Breast epithelium (tissue), 4 donors: ENCODE measurements around the gene TMC8. TPM values are rescaled to one million over a fixed set of nuclear protein-coding genes. Genes with fewer than 3 reads are reported as not detected.

ENCODE experiments used
- DNase-seq, 2 donors: peaks; one replicate each; pipeline ENCODE4 v3.0.0-alpha.2; 2019; ENCODE audit warnings: low spot score in 2 of 2
- H3K27ac ChIP-seq, 2 donors: fragments of 200-600 bp; sonication (generic) in 1 of 2; one replicate each; pipeline ENCODE4 v1.5.1; 2016 to 2019; ENCODE audit warnings: mild to moderate bottlenecking in 1 of 2
- H3K27me3 ChIP-seq, 2 donors: fragments of 200-600 bp; sonication (generic) in 1 of 2; one replicate each; pipeline versions ENCODE4 v1.5.1 to v1.6.0; 2017 to 2019; ENCODE audit warnings: control low read depth in 1 of 2, mild to moderate bottlenecking in 1 of 2
- H3K36me3 ChIP-seq: fragments of 200-600 bp; one replicate; pipeline ENCODE4 v1.5.1; 2019
- H3K4me1 ChIP-seq, 2 donors: fragments of 200-600 bp; sonication (generic); one replicate each; pipeline ENCODE4 v1.5.1; 2016 to 2019; ENCODE audit warnings: control low read depth in 1 of 2
- H3K4me3 ChIP-seq, 3 donors: fragments of 200-600 bp; sonication (generic); 1 replicate in 2 of 3; 2 replicates in 1 of 3; pipeline ENCODE4 v1.5.1; 2016 to 2019; ENCODE audit warnings: mild to moderate bottlenecking in 3 of 3, moderate library complexity in 2 of 3
- H3K9me3 ChIP-seq, 2 donors: fragments of 200-600 bp; sonication (generic) in 1 of 2; one replicate each; pipeline ENCODE4 v1.5.1; 2016 to 2019; ENCODE audit warnings: control low read depth in 1 of 2
- POLR2A ChIP-seq: fragments of 450-650 bp; IDR thresholded peaks from one replicate; pipeline ENCODE4 v1.6.1; 2016; ENCODE audit warnings: antibody characterized with exemption, mild to moderate bottlenecking, moderate library complexity
- POLR2AphosphoS5 ChIP-seq, 3 donors: sonication (generic); formaldehyde crosslinking; IDR thresholded peaks; one replicate each; pipeline ENCODE4 v1.6.1; 2017; ENCODE audit warnings: antibody characterized with exemption in 3 of 3
- intact Hi-C: fragments of 100-400 bp; cut with DNase I; formaldehyde crosslinking; loops from one replicate; pipeline ENCODE4 v1.15.1; 2023; ENCODE audit warnings: low total_unique reads
- total RNA-seq, 3 donors: library from RNA; depleted of rRNA; stranded (reverse); fragments of >200 nt; gene quantifications; one replicate each; pipeline ENCODE4 v1.1.0, GENCODE V29; 2016
- TF ChIP-seq, protein P1 (sequence below), 3 donors: fragments of 450-650 bp; IDR thresholded peaks; one replicate each; pipeline ENCODE4 v1.5.1; 2016 to 2017; ENCODE audit warnings: antibody characterized with exemption in 3 of 3, mild to moderate bottlenecking in 3 of 3, moderate library complexity in 3 of 3

Gene TMC8
- total RNA-seq, 3 donors from 2014 or later: 4.2 to 9.9 (median 8.8) TPM

DNA sequence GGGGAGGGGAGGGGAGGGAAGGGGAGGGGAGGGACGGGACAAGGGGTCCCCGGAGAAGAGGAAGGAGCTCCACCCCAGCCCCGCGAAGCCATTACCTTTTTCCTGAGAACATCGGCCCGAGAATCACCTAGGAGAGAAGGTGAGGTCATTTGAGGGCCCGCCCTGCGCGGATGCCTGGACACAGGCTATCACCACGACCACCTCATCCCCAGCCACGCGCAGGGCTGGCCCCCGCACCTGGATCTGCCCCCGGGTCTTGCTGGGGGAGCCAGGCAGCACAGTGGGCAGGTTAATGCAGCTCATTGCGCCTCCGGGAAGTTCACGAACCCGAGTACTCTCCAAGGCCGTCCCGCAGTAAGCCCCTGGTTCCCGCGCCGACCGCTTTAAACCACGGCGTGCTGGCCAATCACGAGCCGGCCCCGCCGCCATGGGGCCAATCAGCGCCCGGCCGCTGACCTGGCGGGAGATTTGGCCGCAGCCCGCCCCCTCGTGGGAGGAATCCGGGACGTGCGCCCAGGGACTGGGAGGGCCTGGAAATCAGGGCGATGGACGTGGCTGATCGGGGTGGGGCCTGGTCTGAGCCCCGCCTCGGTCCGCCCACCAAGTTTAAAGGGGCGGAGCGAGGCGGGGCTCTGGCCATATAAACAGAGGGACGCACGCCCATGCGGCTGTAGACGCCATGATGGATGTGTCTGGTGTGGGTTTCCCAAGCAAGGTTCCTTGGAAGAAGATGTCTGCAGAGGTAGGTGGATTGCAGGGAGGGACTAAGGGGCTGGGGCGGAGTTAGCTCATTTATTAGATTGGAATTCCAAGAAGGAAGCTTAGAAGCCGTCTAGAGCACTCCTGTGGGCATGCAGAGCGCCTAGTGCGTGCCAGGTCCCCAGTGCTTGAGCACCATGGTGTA, 56.4 kb downstream of the TMC8 start, which contains the start of the genes AFMID and TK1:
AFMID (plus strand) TSS at position 671 of the 904 bp plus-strand sequence; CDS start at position 680, 9 bp downstream.
TK1 (minus strand) TSS at position 361 of the 904 bp plus-strand sequence; CDS start at position 303, 58 bp downstream.
- H3K36me3 ChIP-seq: no peaks in the 10 kb centered on the region
- DNase-seq: peak; percentile 97 to 99
- H3K9me3 ChIP-seq: no peaks in the 10 kb centered on the region
- H3K4me1 ChIP-seq: peaks cover 3 to 10% of the 10 kb centered on the region in 2 donors
- peak within 1 kb of the TSS; percentile 76 to 81 for H3K27ac ChIP-seq
- intact Hi-C loops: loop anchor here (5.0 kb wide), 1 partner anchor 1030 kb away; no protein-coding TSS in a partner anchor
- H3K27me3 ChIP-seq: no peaks in the 10 kb centered on the region
- TF ChIP-seq, protein P1, sequence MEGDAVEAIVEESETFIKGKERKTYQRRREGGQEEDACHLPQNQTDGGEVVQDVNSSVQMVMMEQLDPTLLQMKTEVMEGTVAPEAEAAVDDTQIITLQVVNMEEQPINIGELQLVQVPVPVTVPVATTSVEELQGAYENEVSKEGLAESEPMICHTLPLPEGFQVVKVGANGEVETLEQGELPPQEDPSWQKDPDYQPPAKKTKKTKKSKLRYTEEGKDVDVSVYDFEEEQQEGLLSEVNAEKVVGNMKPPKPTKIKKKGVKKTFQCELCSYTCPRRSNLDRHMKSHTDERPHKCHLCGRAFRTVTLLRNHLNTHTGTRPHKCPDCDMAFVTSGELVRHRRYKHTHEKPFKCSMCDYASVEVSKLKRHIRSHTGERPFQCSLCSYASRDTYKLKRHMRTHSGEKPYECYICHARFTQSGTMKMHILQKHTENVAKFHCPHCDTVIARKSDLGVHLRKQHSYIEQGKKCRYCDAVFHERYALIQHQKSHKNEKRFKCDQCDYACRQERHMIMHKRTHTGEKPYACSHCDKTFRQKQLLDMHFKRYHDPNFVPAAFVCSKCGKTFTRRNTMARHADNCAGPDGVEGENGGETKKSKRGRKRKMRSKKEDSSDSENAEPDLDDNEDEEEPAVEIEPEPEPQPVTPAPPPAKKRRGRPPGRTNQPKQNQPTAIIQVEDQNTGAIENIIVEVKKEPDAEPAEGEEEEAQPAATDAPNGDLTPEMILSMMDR (IDR thresholded peaks at IDR 0.05): peak; percentile 74 to 92 (median 83)
- TF ChIP-seq POLR2AphosphoS5 (IDR thresholded peaks at IDR 0.05): peak; percentile 49 to 74 (median 55)
- TF ChIP-seq POLR2A: peak; percentile 32
- H3K4me3 ChIP-seq: peak within 1 kb of the TSS; percentile 46 to 71 (median 49)

Other genes with a start within 250 kb of the TMC8 start
- gene TNRC6C, start 172.1 kb upstream of the TMC8 start, total RNA-seq: 10 to 100 TPM; 14.1 to 21.7 (median 21.6) TPM
- gene TMC6, start 2.0 kb upstream of the TMC8 start, total RNA-seq: 10 to 100 TPM; 18.6 to 45.9 (median 28.4) TPM
- not detected for gene C17orf99, start 15.6 kb downstream of the TMC8 start, total RNA-seq
- gene SYNGR2, start 37.8 kb downstream of the TMC8 start, total RNA-seq: 10 to 100 TPM; 37.8 to 69.5 (median 64.2) TPM
- gene TK1, start 56.3 kb downstream of the TMC8 start, total RNA-seq: 1 to 10 TPM; 2.6 to 5.6 (median 3.7) TPM
- 10 to 100 TPM; 12.3 to 66.2 (median 65.2) TPM for gene AFMID, start 56.6 kb downstream of the TMC8 start, total RNA-seq
- gene BIRC5, start 83.5 kb downstream of the TMC8 start, total RNA-seq: 1 to 10 TPM in 1 of 3 donors, under 1 TPM in 2; 0.29 to 1.9 (median 0.33) TPM
- not detected for gene TMEM235, start 100.9 kb downstream of the TMC8 start, total RNA-seq
- 100 to 1,000 TPM in 1 of 3 donors, 10 to 100 TPM in 2; 58.1 to 190 (median 76.4) TPM for gene SOCS3, start 229.3 kb downstream of the TMC8 start, total RNA-seq
- gene PGS1, start 247.9 kb downstream of the TMC8 start, total RNA-seq: 10 to 100 TPM; 33.9 to 58.7 (median 50.2) TPM